EH (cell line): ENCODE results near the gene OR52I2.

ENCODE experiments used
- DNase-seq: peaks from one replicate; pipeline ENCODE4 v3.0.0-alpha.2; 2015; ENCODE audit warnings: low read depth

Gene OR52I2

GRCh38 chr11:4607781-4608666 is 26.5 kb downstream of the OR52I2 start, which contains the start of gene TRIM68:
Gene TRIM68 (minus strand): TSS chr11:4608231. CDS start chr11:4605504, 2,727 bp downstream.
- DNase-seq, result peak; percentile 97

- peak; percentile 53 for DNase-seq
Measured at GRCh38 chr11:4610258-4610935, 28.9 kb downstream of the OR52I2 start.

- no peak for DNase-seq
Measured at GRCh38 chr11:4611986-4612385, 30.4 kb downstream of the OR52I2 start.

- DNase-seq, result no peak
Measured at GRCh38 chr11:4615856-4616444, 34.4 kb downstream of the OR52I2 start.

GRCh38 chr11:4619514-4619913 is 38.0 kb downstream of the OR52I2 start:
- DNase-seq, result no peak

GRCh38 chr11:4626207-4627099 is 44.9 kb downstream of the OR52I2 start:
- peak; percentile 66 for DNase-seq

GRCh38 chr11:4636136-4636535 is 54.6 kb downstream of the OR52I2 start:
- no peak for DNase-seq

- peak; percentile 68 for DNase-seq
Measured at GRCh38 chr11:4636962-4637661, 55.6 kb downstream of the OR52I2 start, which contains the start of gene OR51D1. Gene OR51D1 (plus strand): TSS chr11:4637477. CDS start chr11:4639791, 2,314 bp downstream.

GRCh38 chr11:4637662-4638047 is 56.1 kb downstream of the OR52I2 start:
- DNase-seq, result no peak

GRCh38 chr11:4639931-4640330 is 58.4 kb downstream of the OR52I2 start:
- DNase-seq, result no peak

- no peak for DNase-seq
Measured at GRCh38 chr11:4641501-4641900, 60.0 kb downstream of the OR52I2 start.

GRCh38 chr11:4642043-4642442 is 60.5 kb downstream of the OR52I2 start:
- DNase-seq, result no peak
